H1 (cell line): Measurements from ENCODE around the gene SNX3. TPM values are rescaled to one million over a fixed set of nuclear protein-coding genes. Genes with fewer than 3 reads are reported as not detected.

Experiments used
- SIN3A ChIP-seq, 2 experiments: IDR thresholded peaks in 1 of 2; conservative IDR thresholded peaks in 1 of 2; 2 replicates each; pipeline ENCODE4 v1.6.1; 2011 to 2012; ENCODE audit warnings: low read length in 2 of 2, improper control_type of control experiment in 1 of 2, low read depth in 1 of 2, mild to moderate bottlenecking in 1 of 2
- polyA plus RNA-seq, 7 experiments: library from polyadenylated mRNA; depleted of rRNA in 3 of 7; stranded (reverse) in 5 of 7; unstranded in 2 of 7; fragments of >200 nt in 5 of 7; fragments of 200-250 nt in 2 of 7; gene quantifications; 1 replicate in 5 of 7; 2 replicates in 1 of 7; 4 replicates in 1 of 7; pipeline versions ENCODE4 v1.2.1 to v1.2.3, GENCODE V29; 2011 to 2013; ENCODE audit warnings: missing spikeins in 2 of 7, mixed read lengths in 2 of 7
- total RNA-seq: library from RNA; stranded (reverse); fragmentation: NEBNext Ultra II Directional; extraction: Animal tissue kit (Norgen Biotek cat#: 25700); gene quantifications from 2 replicates; pipeline ENCODE4 v1.2.1, GENCODE V29; 2021

Gene SNX3
- total and polyA plus RNA-seq, 2 of the 8 experiments (the other 6 are each of a cell fraction or from before 2014, with no cell fraction given): 72.5 to 150 TPM

GRCh38 chr6:108254433-108255410 lies 6.1 kb downstream of the SNX3 start (continued):
- no peak for TF ChIP-seq SIN3A (conservative IDR thresholded peaks at IDR 0.05 in 1 of 2, IDR thresholded peaks at IDR 0.05 in 1 of 2; ENCODE audit: low read depth in 1 of 2, low read length in 2 of 2)
